ENCODE results near the gene KCNMB1.
A peak's percentile ranks its signal among the peaks of the same experiment; 100 is the strongest.

The KCNMB1 gene

GRCh38 chr5:170338291-170338690 is 50.9 kb downstream of the KCNMB1 start:
- DNase-seq = no peak

GRCh38 chr5:170337045-170337733 is 52.0 kb downstream of the KCNMB1 start:
- no peak for DNase-seq

- DNase-seq = no peak
Measured at GRCh38 chr5:170336065-170336464, 53.1 kb downstream of the KCNMB1 start.

GRCh38 chr5:170334626-170335025 is 54.5 kb downstream of the KCNMB1 start:
- DNase-seq = no peak

- DNase-seq = peak; percentile 88
Measured at GRCh38 chr5:170333161-170333910, 55.8 kb downstream of the KCNMB1 start.

- DNase-seq = no peak
Measured at GRCh38 chr5:170332058-170332457, 57.1 kb downstream of the KCNMB1 start.

- peak; percentile 98 for DNase-seq
Measured at GRCh38 chr5:170330568-170331054, 58.6 kb downstream of the KCNMB1 start.

GRCh38 chr5:170329524-170329923 is 59.6 kb downstream of the KCNMB1 start:
- DNase-seq = no peak

- DNase-seq = peak; percentile 73
Measured at GRCh38 chr5:170327829-170328228, 61.3 kb downstream of the KCNMB1 start.

- DNase-seq = peak; percentile 55
Measured at GRCh38 chr5:170327168-170327567, 62.0 kb downstream of the KCNMB1 start.

Data from KG1 (cell line).